Activated CD4-positive, alpha-beta T cell treated with anti-CD3 and anti-CD28 coated beads for 36 hours (primary cell): ENCODE measurements around the gene SCRN2. TPM values are rescaled to one million over a fixed set of nuclear protein-coding genes. Genes with fewer than 3 reads are reported as not detected.

Experiments used
- ATAC-seq: fragments of 200-7000 bp; cut with Tn5 transposase; one replicate; pipeline ENCODE4 v1.10.0; 2021; ENCODE audit warnings: mild to moderate bottlenecking, moderate library complexity
- CTCF ChIA-PET: fragments of 350-600 bp; sonication (Branson Sonifier 250); formaldehyde crosslinking; loops from one replicate; lab custom pipeline; 2021; ENCODE audit warnings: antibody characterized with exemption; lab: Charles Lee
- POLR2A ChIA-PET: fragments of 350-600 bp; sonication (Branson Sonifier 250); formaldehyde crosslinking; loops from one replicate; lab custom pipeline; 2021; ENCODE audit warnings: antibody characterized with exemption, inconsistent platforms; lab: Charles Lee
- DNase-seq: peaks from one replicate; pipeline ENCODE4 v3.0.0-alpha.2; 2020
- H3K27ac Mint-ChIP-seq: one replicate; pipeline ENCODE4 v1.8.0; 2021; ENCODE audit warnings: mixed read lengths
- H3K27me3 Mint-ChIP-seq: one replicate; pipeline ENCODE4 v1.8.0; 2021; ENCODE audit warnings: mixed read lengths
- H3K36me3 Mint-ChIP-seq: one replicate; pipeline ENCODE4 v1.8.0; 2021; ENCODE audit warnings: low read depth, mixed read lengths
- H3K4me1 Mint-ChIP-seq: one replicate; pipeline ENCODE4 v1.8.0; 2021; ENCODE audit warnings: mixed read lengths
- H3K4me3 Mint-ChIP-seq: one replicate; pipeline ENCODE4 v1.8.0; 2021; ENCODE audit warnings: mild to moderate bottlenecking, moderate library complexity, mixed read lengths
- H3K9me3 Mint-ChIP-seq: one replicate; pipeline ENCODE4 v1.8.0; 2021; ENCODE audit warnings: low read depth, mixed read lengths
- intact Hi-C, 2 experiments: fragments of 100-400 bp; cut with DNase I in 1 of 2; cut with micrococcal nuclease in 1 of 2; formaldehyde crosslinking; loops; one replicate each; pipeline versions ENCODE4 v1.14.2 to v1.15.1; 2022 to 2024; cut with DNase I, micrococcal nuclease
- total RNA-seq, 2 experiments: library from RNA; stranded (reverse); gene quantifications; one replicate each; pipeline ENCODE4 v1.2.3, GENCODE V29; 2021

The SCRN2 gene
- total RNA-seq, 2 experiments from 2014 or later, result 21.5 to 25.2 TPM

DNA sequence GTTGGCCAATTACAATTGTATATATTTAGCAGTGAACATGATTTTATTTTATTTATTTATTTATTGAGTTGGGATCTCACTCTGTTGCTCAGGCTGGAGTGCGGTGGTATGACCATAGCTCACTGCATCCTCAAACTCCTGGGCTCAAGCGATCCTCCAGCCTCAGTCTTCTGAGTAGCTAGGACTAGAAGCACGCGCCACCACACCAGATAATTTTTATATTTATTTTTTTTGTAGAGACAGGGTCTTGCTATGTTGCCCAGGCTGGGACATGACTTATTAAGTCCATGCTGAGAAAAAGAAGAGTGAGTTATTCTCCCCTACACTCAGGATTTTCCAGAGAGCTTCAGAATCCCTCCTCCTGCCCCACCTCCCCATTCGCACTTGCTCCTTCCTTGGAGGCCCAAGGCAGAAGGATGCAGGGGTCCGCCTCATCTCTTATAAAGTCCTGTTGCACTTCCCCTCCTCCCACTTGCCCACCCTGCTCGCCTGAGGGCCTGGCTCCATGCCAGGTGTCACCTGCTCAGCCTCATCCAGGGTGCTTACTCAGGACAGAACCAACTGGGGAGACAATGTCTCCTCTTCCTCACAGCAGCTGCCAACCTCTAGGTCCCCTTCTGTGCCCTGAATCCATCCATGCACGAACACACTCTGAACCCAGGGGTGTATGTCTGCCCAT lies 38.8 kb upstream of the SCRN2 start:
- Mint-ChIP-seq H3K36me3 (no peaks in the 10 kb centered on the region), H3K27ac (no peak overlapping the region), H3K4me3 (no peak overlapping the region), H3K27me3 (peaks cover 8% of the 10 kb centered on the region), H3K4me1 (peaks cover 28% of the 10 kb centered on the region), H3K9me3 (no peaks in the 10 kb centered on the region)
- ChIA-PET POLR2A (interaction anchor here (0.5 kb wide), 1 partner anchor 1671 kb away, joined by 6 read pairs; no protein-coding TSS in a partner anchor), CTCF (interaction anchor here (0.6 to 17.0 kb wide), 6 partner anchors 9 to 138 kb away, joined by 3 to 414 read pairs (median 4); partner anchors contain the start of genes SCRN2 and SP6)
- ATAC-seq, result no peak
- intact Hi-C loops, result no loop called here
- no peak for DNase-seq

DNA sequence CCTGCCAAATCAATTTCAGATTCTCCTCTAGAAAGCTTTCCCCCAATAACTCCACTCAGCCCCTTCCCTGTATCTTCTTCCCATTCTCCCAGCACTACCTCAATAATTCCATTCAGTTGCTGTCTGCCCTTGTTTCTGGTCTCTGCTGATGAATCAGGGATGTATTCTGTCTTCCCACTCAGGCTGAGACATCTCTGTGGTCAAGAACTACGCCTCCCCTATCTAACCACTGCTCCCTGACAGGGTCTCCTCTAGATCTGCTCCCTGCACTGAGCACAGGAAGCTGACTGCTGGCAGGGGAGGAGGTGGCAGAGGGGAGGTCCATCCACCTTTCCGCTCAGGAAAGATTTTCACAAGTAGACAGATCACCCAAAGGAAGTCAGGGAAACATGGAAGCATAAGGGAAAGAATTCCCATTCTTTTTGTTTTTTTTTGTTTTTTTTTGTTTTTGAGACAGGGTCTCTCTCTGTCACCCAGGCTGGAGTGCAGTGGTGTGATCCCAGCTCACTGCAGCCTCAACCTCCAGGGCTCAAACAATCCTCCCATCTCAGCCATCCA lies 38.0 kb upstream of the SCRN2 start:
- peaks cover 13% of the 10 kb centered on the region for H3K27me3 Mint-ChIP-seq
- ATAC-seq (peak; percentile 73), DNase-seq (no peak)
- ChIA-PET POLR2A (no interaction called here), CTCF (interaction anchor here (0.6 to 17.0 kb wide), 6 partner anchors 10 to 139 kb away, joined by 3 to 414 read pairs (median 4); partner anchors contain the start of genes SCRN2 and SP6)
- H3K27ac Mint-ChIP-seq, result no peak overlapping the region
- H3K9me3 Mint-ChIP-seq, result no peaks in the 10 kb centered on the region
- H3K36me3 Mint-ChIP-seq, result no peaks in the 10 kb centered on the region
- H3K4me3 Mint-ChIP-seq, result no peak overlapping the region
- peaks cover 20% of the 10 kb centered on the region for H3K4me1 Mint-ChIP-seq
- intact Hi-C loops, result no loop called here

DNA sequence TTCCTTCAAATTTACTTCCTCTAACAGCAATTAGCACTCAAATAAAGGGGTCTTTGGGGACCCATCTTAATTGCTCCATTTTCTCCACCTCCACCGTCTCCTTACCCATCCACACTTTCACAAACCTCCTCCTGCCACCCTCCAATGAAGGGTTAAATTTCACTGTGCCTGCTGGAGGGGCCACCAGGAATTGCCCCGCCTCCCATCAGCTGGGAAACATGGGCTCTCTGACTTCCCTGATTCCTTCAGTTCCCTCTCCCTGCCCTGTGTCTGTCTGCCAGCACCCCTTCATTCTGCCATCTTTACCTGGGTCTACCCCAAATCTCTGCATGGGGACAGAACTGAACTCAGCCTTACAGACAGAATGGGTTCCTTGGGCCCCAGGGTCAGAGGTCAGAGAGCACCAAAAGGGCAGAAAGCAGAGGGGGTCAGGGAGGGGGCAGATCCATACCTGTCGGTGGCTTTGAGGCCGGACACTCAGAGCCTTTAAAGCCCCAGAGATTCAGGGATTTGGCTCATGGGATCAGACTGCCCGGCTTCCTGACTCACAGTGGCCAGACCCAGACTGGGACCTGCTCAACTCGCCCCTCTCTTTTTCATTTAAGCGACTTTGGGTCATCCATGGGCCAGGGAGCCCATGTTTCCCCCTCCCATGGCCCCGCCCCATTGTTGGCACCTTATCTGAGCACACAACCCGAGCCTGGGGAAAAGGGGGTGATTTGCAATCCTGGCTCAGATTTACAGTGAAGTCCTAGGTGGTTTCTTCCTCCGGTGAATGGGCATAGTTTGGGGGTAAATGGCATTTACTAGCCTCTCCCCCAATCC lies 37.3 kb upstream of the SCRN2 start:
- CTCF ChIA-PET, result interaction anchor here (1.8 to 17.0 kb wide), 2 partner anchors 12 to 30 kb away, joined by 8 to 414 read pairs; partner anchors contain the start of genes SCRN2 and SP6
- no peaks in the 10 kb centered on the region for H3K9me3 Mint-ChIP-seq
- DNase-seq, result no peak
- no peaks in the 10 kb centered on the region for H3K36me3 Mint-ChIP-seq
- intact Hi-C loops, result no loop called here
- no peak overlapping the region for H3K27ac Mint-ChIP-seq
- peaks cover 14% of the 10 kb centered on the region for H3K27me3 Mint-ChIP-seq
- no peak overlapping the region for H3K4me3 Mint-ChIP-seq
- ATAC-seq, result no peak
- peaks cover 14% of the 10 kb centered on the region for H3K4me1 Mint-ChIP-seq
- POLR2A ChIA-PET, result no interaction called here

DNA sequence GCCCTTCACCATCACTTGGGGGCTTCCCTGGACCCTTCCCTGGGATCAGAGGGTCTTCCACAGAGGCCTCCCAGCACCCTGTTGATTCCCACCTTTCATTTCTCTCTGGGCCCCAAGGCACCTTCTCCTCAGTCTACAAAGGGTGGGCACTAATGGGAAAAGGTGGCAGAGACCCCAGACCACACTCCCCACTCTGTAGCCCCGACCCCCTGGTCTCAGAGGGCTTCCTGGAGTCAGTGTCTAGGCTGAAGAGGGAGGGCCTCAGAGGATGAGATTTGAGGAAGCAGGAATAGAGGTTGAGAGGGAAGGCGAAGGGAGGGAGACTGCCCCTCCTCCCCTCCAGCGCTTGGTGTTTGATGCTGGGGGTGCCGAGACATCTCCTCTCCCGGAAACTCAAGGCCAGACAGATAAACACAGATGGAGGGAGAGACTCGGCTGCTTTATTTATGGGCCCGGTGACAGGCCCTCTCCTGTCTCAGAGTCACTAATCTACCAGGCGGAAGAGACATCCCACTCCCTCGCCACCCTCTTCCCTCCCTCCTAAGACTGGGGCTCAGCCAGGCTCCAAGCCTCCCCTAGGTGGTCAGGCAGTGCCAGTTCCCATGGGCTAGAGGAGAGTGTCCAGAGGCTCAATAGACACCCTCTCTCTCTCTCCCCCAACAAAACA lies 36.4 kb upstream of the SCRN2 start:
- Mint-ChIP-seq H3K36me3 (no peaks in the 10 kb centered on the region), H3K4me3 (no peak overlapping the region), H3K9me3 (no peaks in the 10 kb centered on the region), H3K27ac (no peak overlapping the region), H3K4me1 (peaks cover 5% of the 10 kb centered on the region), H3K27me3 (peaks cover 19% of the 10 kb centered on the region)
- ChIA-PET CTCF (interaction anchor here (17.0 kb wide), 1 partner anchor 29 kb away, joined by 414 read pairs; the partner anchor contains the start of genes SCRN2 and SP6), POLR2A (no interaction called here)
- DNase-seq (no peak), ATAC-seq (no peak)
- intact Hi-C loops, result no loop called here

DNA sequence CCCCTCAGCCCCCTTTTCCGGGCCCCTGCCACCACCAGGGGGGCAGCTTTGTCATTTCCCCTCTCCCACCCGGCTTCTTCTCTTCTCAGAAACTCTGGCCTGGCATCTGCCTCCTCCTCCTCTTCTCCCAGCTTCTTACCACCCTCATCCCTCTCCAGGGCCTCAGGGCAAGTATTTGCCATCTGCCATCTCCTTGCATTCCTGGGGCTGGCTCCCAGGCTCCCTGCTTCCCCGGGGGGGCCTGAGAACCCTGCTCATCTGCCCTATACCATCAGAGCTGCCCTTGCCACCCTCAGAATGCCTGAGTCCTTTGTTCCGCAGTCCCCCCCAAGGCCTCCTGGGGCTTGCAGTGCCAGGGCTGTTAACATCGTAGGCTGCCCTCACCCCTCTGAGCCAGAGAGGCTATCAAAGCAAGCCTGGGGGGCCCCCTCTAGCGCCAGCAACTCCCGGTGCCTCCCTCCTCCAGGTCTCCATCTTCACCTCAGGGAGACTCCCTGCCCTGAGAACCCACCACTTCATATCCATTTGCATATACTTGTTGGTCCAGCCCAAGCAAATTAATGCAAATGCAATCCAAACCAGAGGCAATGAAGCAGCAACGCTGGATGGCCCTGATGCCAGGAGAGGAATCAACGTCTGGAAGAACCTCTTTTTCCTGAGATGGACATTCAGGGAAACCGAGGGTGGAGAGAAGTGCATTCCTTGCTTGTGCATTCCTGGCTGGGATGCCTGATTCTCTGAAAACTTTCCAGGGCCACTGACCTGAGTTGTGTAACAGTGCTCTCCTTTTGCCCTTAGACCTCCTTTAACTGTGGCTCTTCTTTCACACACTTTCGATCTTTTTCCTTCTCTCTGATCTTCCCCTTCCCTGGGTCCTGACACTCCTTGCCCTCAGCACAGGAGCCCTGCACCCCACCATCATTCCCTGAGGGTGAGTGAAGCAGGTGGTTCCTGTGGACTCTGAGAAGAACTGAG lies 34.2 kb upstream of the SCRN2 start:
- Mint-ChIP-seq H3K36me3 (no peaks in the 10 kb centered on the region), H3K27me3 (peaks cover 33% of the 10 kb centered on the region), H3K4me3 (no peak overlapping the region), H3K9me3 (no peaks in the 10 kb centered on the region), H3K27ac (no peak overlapping the region), H3K4me1 (peaks cover 4% of the 10 kb centered on the region)
- CTCF ChIA-PET, result interaction anchor here (0.5 to 1.0 kb wide), 5 partner anchors 9 to 34 kb away, joined by 3 to 5 read pairs (median 3); partner anchors contain the start of gene SCRN2
- DNase-seq (no peak), ATAC-seq (no peak)
- POLR2A ChIA-PET, result interaction anchor here (0.6 kb wide), 1 partner anchor 20 kb away, joined by 3 read pairs; the partner anchor contains the start of gene SP2
- intact Hi-C loops, result no loop called here

DNA sequence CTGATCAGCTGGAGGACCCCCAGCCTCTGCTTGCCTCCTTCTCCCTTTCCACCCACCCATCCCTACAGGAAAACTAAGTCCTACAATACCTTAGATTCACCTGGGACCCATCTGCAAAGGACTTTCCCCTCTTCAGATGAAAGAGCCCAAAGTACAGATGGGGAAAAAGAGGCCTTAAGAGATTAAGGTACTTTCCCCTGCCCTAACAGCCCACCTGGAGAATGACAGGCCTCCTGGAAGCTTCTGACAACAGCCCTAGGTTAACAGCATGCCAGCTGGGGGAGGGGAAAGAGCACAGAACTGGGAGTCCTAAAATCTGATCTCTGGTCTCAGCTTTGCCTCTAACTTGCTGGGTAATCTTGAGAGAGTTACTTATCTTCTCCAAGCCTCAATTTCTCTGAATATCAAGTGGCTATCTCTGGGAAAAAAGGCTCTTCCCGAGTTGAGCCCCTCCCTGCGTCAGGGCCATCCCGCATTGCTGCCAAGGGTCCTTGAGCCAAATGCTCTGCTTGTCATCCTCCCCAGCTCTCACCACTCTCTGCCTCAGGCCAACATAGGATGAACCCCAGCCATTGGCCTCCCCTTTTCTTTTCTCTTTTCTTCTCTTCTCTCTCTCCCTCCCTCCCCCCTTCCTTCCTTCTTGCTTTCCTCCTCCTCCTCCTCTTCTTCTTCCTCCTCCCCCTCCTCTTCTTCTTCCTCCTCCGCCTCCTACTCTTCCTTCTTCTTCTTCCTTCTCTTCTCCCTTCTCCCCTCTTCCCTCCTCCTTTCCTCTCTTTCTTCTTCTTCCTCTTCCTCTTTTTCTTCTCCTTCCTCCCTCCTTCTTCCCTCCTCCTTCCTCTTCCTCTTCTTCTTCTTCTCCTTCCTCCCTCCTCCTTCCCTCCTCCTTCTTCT lies 32.4 kb upstream of the SCRN2 start:
- H3K4me3 Mint-ChIP-seq, result no peak overlapping the region
- POLR2A ChIA-PET, result no interaction called here
- no peaks in the 10 kb centered on the region for H3K36me3 Mint-ChIP-seq
- no peak for DNase-seq
- CTCF ChIA-PET, result interaction anchor here (1.1 kb wide), 1 partner anchor 30 kb away, joined by 4 read pairs; no protein-coding TSS in a partner anchor
- no peak for ATAC-seq
- intact Hi-C loops, result no loop called here
- no peak overlapping the region for H3K27ac Mint-ChIP-seq
- peaks cover 29% of the 10 kb centered on the region for H3K27me3 Mint-ChIP-seq
- no peaks in the 10 kb centered on the region for H3K9me3 Mint-ChIP-seq
- no peaks in the 10 kb centered on the region for H3K4me1 Mint-ChIP-seq

DNA sequence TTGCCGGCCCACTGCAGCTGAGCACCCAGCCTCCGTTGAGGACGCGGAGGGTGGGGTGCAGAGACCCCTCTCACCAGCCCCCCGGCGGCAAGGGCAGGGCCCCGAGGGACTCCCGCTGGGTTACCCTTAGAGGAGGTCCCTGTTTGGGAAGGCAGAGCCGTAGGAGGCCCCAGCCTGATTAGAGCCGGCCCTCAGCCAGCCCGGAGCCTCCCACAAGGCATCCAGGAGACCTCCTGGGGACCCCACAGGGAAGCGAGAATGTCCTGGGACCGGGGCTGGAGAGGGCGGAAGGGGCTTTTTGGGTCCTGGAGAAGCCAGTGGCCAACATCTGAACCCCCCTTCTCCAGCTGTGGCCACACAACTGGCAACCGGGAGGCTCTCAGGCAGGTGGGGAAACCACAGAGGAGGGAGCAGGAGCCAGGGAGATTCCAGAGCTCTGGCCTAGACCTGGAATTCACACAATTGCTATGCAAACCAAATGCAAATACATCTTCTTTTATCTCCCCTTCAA lies 31.6 kb upstream of the SCRN2 start:
- Mint-ChIP-seq H3K9me3 (no peaks in the 10 kb centered on the region), H3K4me1 (no peaks in the 10 kb centered on the region), H3K36me3 (no peaks in the 10 kb centered on the region), H3K27ac (no peak overlapping the region), H3K27me3 (peaks cover 27% of the 10 kb centered on the region), H3K4me3 (no peak overlapping the region)
- ATAC-seq (no peak), DNase-seq (no peak)
- POLR2A ChIA-PET, result no interaction called here
- CTCF ChIA-PET, result interaction anchor here (1.1 kb wide), 1 partner anchor 29 kb away, joined by 4 read pairs; no protein-coding TSS in a partner anchor
- intact Hi-C loops, result no loop called here

DNA sequence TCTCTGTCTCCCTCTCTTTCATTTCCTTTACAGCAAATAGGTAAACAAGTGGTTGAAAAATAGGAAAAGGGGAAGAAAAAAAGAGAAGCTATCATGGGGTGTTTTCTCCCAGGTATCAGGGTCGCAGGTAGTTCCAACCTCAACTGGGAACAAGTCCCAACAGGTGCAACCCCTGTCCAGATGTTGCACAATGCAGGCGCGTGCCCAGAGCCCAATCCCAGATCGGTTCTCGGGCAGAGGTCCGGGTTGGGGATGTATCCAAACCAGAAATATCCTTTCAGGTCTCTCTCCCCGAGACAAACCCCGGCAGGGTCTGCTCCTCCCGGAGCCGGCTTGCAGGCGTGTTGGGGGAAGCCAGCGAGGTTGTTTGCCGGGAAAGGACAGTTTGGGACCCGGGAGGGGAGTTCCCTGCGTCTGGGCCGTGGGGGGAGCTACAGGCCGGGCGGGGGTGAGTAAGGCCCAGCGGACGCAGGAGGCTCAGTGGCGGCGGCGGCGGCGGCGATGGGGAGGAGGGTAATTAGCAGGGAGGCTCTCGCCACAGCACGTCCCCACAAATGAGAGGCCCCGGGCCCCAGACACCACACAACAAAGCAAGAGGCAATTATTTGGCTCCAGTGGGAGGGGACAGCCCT lies 31.1 kb upstream of the SCRN2 start:
- ChIA-PET POLR2A (interaction anchor here (0.7 kb wide), 1 partner anchor 651 kb away, joined by 7 read pairs; no protein-coding TSS in a partner anchor), CTCF (interaction anchor here (0.7 to 1.2 kb wide), 4 partner anchors 19 to 30 kb away, joined by 3 to 4 read pairs (median 3); no protein-coding TSS in a partner anchor)
- Mint-ChIP-seq H3K27ac (no peak overlapping the region), H3K4me3 (no peak overlapping the region), H3K36me3 (no peaks in the 10 kb centered on the region), H3K9me3 (no peaks in the 10 kb centered on the region), H3K4me1 (no peaks in the 10 kb centered on the region), H3K27me3 (peaks cover 27% of the 10 kb centered on the region)
- intact Hi-C loops, result no loop called here
- no peak for ATAC-seq
- no peak for DNase-seq

DNA sequence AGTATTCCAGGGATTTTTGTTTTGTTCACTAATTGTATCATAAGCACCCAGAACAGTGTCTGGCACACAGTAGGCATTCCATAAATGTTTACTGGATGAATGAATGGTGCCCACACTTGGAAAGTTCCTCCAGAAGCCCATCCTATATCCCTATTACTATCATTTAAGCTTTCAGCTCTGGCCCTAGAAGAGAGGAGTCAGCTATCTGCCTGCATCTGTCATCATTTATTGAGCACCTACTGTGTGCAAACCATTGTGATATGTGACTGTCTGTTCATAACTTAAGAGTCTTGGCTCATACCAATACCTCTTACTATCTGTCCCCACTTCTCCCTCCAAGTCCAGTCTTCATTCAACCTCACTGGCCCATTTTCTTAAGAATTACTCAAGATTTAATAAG lies 30.0 kb upstream of the SCRN2 start:
- CTCF ChIA-PET, result interaction anchor here (0.5 to 1.2 kb wide), 2 partner anchors 14 to 360 kb away, joined by 3 read pairs; no protein-coding TSS in a partner anchor
- ATAC-seq (no peak), DNase-seq (no peak)
- no peak overlapping the region for H3K4me3 Mint-ChIP-seq
- H3K27me3 Mint-ChIP-seq, result peaks cover 27% of the 10 kb centered on the region
- POLR2A ChIA-PET, result no interaction called here
- H3K9me3 Mint-ChIP-seq, result no peaks in the 10 kb centered on the region
- no peaks in the 10 kb centered on the region for H3K36me3 Mint-ChIP-seq
- intact Hi-C loops, result no loop called here
- H3K27ac Mint-ChIP-seq, result no peak overlapping the region
- H3K4me1 Mint-ChIP-seq, result no peaks in the 10 kb centered on the region
